Activated T-cell treated with anti-CD3 and anti-CD28 coated beads, Interleukin-2, amount 50 U/mL, for 48 hours (primary cell): ENCODE data around the gene ADAMTS16.

Experiments
- DNase-seq, 2 experiments: peaks; one replicate each; pipeline ENCODE4 v3.0.0-alpha.2; 2020

The ADAMTS16 gene

GRCh38 chr5:5145651-5146529, 5.8 kb downstream of the ADAMTS16 start:
- DNase-seq = no peak

GRCh38 chr5:5146530-5147160, 6.5 kb downstream of the ADAMTS16 start:
- DNase-seq = no peak

GRCh38 chr5:5149154-5149553, 9.0 kb downstream of the ADAMTS16 start:
- DNase-seq = no peak

- no peak for DNase-seq
Observed at GRCh38 chr5:5150667-5151066, 10.5 kb downstream of the ADAMTS16 start.

GRCh38 chr5:5154733-5155132, 14.6 kb downstream of the ADAMTS16 start:
- no peak for DNase-seq

- no peak for DNase-seq
Observed at GRCh38 chr5:5155617-5156016, 15.5 kb downstream of the ADAMTS16 start.

- no peak for DNase-seq
Observed at GRCh38 chr5:5156471-5157082, 16.4 kb downstream of the ADAMTS16 start.

- no peak for DNase-seq
Observed at GRCh38 chr5:5158472-5158895, 18.4 kb downstream of the ADAMTS16 start.

- DNase-seq = no peak
Observed at GRCh38 chr5:5159282-5160103, 19.4 kb downstream of the ADAMTS16 start.

- DNase-seq = no peak
Observed at GRCh38 chr5:5164163-5164562, 24.0 kb downstream of the ADAMTS16 start.

GRCh38 chr5:5165541-5166002, 25.4 kb downstream of the ADAMTS16 start:
- no peak for DNase-seq

GRCh38 chr5:5169466-5169865, 29.3 kb downstream of the ADAMTS16 start:
- DNase-seq = no peak

GRCh38 chr5:5178136-5178535, 38.0 kb downstream of the ADAMTS16 start:
- DNase-seq = no peak

GRCh38 chr5:5178580-5178979, 38.5 kb downstream of the ADAMTS16 start:
- no peak for DNase-seq

- no peak for DNase-seq
Observed at GRCh38 chr5:5179079-5179478, 38.9 kb downstream of the ADAMTS16 start.

- DNase-seq = no peak
Observed at GRCh38 chr5:5179597-5179996, 39.5 kb downstream of the ADAMTS16 start.

GRCh38 chr5:5181650-5182324, 41.7 kb downstream of the ADAMTS16 start:
- DNase-seq = no peak

GRCh38 chr5:5182508-5183188, 42.5 kb downstream of the ADAMTS16 start:
- DNase-seq = no peak

- no peak for DNase-seq
Observed at GRCh38 chr5:5183189-5183699, 43.1 kb downstream of the ADAMTS16 start.

GRCh38 chr5:5183933-5184332, 43.8 kb downstream of the ADAMTS16 start:
- no peak for DNase-seq

GRCh38 chr5:5188376-5189050, 48.4 kb downstream of the ADAMTS16 start:
- DNase-seq = no peak
